Measurements from ENCODE around the gene HOXB4. TPM values are rescaled to one million over a fixed set of nuclear protein-coding genes. Genes with fewer than 3 reads are reported as not detected.

The HOXB4 gene
- total RNA-seq, 1 donor from 2014 or later, result 0.25 TPM

Other genes starting within 250 kb of the HOXB4 start
- gene SKAP1, start 148.1 kb downstream of the HOXB4 start, total RNA-seq, result 0.27 TPM
- gene HOXB1, start 47.3 kb downstream of the HOXB4 start, total RNA-seq, result not detected
- gene HOXB2, start 33.2 kb downstream of the HOXB4 start, total RNA-seq, result 1.9 TPM
- gene HOXB3, start 11.9 kb upstream of the HOXB4 start, total RNA-seq, result 0.91 TPM
- gene HOXB5, start 15.4 kb upstream of the HOXB4 start, total RNA-seq, result not detected
- gene HOXB6, start 26.6 kb upstream of the HOXB4 start, total RNA-seq, result 0.66 TPM
- 0.16 TPM for gene HOXB7, start 32.7 kb upstream of the HOXB4 start, total RNA-seq
- gene HOXB8, start 36.9 kb upstream of the HOXB4 start, total RNA-seq, result not detected
- not detected for gene HOXB9, start 48.0 kb upstream of the HOXB4 start, total RNA-seq
- not detected for gene PRAC1, start 144.2 kb upstream of the HOXB4 start, total RNA-seq
- not detected for gene PRAC2, start 144.8 kb upstream of the HOXB4 start, total RNA-seq
- gene HOXB13, start 150.4 kb upstream of the HOXB4 start, total RNA-seq, result not detected
- not detected for gene TTLL6, start 238.9 kb upstream of the HOXB4 start, total RNA-seq